NOMO-1 treated with dmso at 0.1 percent for 144 hours (cell line): ENCODE measurements around the gene WSCD2.

Source experiments
- DNase-seq: peaks from one replicate; lab custom pipeline; 2025; ENCODE audit not compliant: unreplicated experiment; lab: John Stamatoyannopoulos, UW

The WSCD2 gene

GRCh38 chr12:108129017-108129812, at the start of gene WSCD2:
WSCD2 (plus strand) TSS chr12:108129288; CDS start chr12:108195833, 66,545 bp downstream.
- peak; percentile 63 for DNase-seq

GRCh38 chr12:108079721-108080120, 49.4 kb upstream of the WSCD2 start:
- no peak for DNase-seq

DNA sequence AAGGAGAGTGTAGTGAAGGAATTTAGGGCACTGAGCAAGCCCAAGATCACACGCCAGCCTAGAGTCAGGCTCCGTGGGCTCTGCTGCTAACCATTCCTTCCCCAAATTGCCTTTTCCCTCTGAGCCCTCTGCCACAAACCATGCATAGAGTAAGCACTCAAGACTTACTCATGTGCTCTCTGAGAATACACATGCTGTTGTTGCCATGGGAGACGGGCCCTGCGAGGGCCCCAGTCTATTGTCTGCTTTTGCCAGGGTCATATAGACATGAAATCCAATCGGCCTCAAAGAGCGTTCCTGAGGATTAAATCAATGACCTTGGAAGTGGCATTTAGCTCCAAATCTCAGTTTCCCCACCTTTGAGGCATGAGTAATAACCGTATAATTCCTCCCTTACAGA, 48.7 kb upstream of the WSCD2 start:
- DNase-seq: no peak

DNA sequence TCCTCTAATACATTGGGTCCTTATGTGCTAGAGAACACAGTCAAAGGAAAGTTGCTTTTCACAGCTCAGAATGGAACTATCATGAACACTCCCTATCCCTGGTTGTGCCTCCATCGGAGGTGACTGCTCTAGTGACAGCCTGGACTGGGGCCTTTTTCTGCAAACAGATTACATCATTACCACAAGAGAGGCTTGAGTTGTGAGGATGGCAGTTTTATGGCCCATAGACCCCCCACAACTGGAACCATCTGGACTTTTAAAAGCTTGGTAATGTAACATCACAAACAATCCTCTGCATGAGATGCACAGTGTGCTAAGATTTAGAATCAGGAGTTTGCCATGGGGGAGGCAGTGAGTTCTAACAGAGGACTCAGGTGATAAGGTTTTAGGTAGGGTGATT, 46.6 kb upstream of the WSCD2 start:
- no peak for DNase-seq

GRCh38 chr12:108087900-108088299, 41.2 kb upstream of the WSCD2 start:
- no peak for DNase-seq

GRCh38 chr12:108090107-108090899, 38.8 kb upstream of the WSCD2 start:
- DNase-seq: no peak

- DNase-seq: no peak
These were observed 38.0 kb upstream of the WSCD2 start for GRCh38 chr12:108090932-108091678.

DNA sequence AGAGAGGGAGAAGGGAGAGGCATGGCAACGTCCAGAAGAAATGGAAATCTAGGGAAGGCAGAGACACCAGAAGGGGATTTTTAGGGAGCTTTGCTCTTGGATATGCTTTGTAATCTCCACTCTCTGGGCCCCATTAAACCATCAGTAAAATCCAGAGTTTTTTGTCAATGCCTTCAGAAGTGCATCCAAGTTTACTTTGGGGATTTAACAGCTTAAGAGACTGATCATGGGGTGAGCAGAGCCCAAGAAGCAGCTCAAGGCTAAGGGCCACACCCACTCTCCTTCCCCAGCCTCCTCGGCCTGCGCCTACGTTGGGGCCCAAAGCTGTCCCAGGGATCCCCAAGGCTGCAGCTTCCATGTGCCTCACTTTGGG, 37.4 kb upstream of the WSCD2 start:
- no peak for DNase-seq

DNA sequence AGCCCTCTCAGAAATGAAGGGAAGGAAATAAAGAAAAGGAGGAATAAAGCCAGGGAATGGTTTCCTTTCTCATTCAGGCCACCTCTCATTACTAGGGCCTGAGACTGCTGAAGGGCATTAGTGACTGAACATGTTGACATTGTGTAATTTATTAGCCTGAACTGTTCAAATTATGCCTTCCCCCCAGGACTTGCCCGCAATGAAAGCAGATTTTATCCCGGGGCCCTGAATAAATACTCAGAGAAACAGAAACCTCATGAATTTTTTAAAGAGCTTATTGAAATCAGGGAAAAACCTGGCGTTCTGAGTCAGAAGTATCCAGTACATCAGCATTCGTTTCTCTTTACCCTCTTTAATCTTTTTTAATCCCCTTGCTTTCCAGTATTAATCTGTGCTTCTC, 35.9 kb upstream of the WSCD2 start:
- DNase-seq: no peak

- no peak for DNase-seq
These were observed 34.9 kb upstream of the WSCD2 start for GRCh38 chr12:108094056-108094649.

DNA sequence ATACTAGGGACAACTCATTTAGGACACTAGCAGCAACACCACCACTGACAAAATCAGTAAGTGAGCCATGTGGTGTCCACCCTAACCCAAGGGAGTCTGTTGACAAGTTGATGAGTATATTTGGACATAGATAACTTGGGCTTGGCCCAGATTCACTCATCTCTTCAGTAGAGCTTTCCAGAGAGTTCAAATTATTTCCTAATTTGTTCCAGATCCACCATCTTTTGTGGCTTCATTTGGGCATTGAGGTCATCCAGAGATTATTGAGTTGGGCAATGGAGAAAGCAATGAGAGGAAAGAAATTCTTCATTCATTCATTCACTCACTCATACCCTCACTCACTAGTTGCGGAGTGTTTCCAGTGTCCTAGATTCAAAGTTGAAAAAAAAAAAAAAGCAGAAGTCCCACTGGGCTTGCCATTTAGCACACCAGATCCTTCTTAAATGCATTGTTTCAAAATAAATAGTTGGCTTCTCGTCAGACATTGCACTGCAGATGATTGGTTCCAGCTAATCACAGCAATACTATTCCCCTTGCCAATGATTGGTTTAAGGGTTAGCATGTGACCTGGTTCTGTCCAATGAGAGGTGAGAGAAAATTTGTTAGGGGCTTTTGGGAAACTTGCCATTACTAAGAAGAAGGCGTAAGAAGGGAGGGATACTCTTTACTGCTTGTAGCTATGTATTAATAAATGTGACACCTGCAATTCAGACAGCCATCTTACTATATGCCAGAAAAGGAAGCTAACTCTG, 31.8 kb upstream of the WSCD2 start:
- no peak for DNase-seq

GRCh38 chr12:108098374-108098773, 30.7 kb upstream of the WSCD2 start:
- no peak for DNase-seq

DNA sequence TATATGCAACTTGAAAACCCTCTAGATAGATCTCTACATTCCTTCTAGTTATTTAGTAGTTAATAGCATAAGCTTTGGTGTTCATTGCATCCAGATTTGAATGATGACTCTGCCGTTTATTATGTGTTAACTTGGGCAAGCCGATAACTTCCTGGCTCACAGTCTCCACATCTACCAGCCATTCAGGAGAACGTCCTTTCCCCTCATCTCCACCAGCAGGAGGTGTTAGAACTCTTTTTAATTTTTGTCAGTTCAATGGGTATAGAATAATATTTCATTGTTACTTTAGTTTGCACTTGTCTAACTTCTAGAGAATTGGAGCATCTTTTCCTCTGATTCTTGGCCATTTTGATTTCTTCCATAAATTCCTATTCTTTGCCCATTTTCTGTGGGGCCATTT, 30.0 kb upstream of the WSCD2 start:
- DNase-seq: no peak

- DNase-seq: no peak
These were observed 29.2 kb upstream of the WSCD2 start for GRCh38 chr12:108099778-108100489.

GRCh38 chr12:108101605-108102175, 27.4 kb upstream of the WSCD2 start:
- DNase-seq: no peak

GRCh38 chr12:108102363-108102762, 26.7 kb upstream of the WSCD2 start:
- DNase-seq: no peak

GRCh38 chr12:108103087-108103486, 26.0 kb upstream of the WSCD2 start:
- DNase-seq: no peak

GRCh38 chr12:108103517-108103916, 25.6 kb upstream of the WSCD2 start:
- no peak for DNase-seq

- DNase-seq: no peak
These were observed 24.4 kb upstream of the WSCD2 start for GRCh38 chr12:108104657-108105056.

GRCh38 chr12:108106599-108106998, 22.5 kb upstream of the WSCD2 start:
- DNase-seq: no peak
